Omental fat pad (tissue), 4 donors: ENCODE results near the gene DLGAP1. TPM values are rescaled to one million over a fixed set of nuclear protein-coding genes. Genes with fewer than 3 reads are reported as not detected.
A peak's percentile ranks its signal among the peaks of the same experiment; 100 is the strongest.
"Not testable (repeated sequence)": the region's sequence is repeated elsewhere in the genome, so short reads cannot be mapped to it uniquely, and the experiment has no call there.

Source experiments
- ATAC-seq: fragments of 150-250 bp; one replicate; pipeline ENCODE4 v1.9.1; 2016; ENCODE audit warnings: mild to moderate bottlenecking, moderate library complexity; ENCODE audit not compliant: low FRiP score
- DNase-seq: peaks from one replicate; pipeline ENCODE4 v3.0.0-alpha.2; 2019; ENCODE audit warnings: low spot score
- CTCF ChIP-seq, 3 donors: fragments of 450-650 bp; IDR thresholded peaks; one replicate each; pipeline ENCODE4 v1.5.1; 2016 to 2017; ENCODE audit warnings: antibody characterized with exemption in 3 of 3, mild to moderate bottlenecking in 3 of 3, moderate library complexity in 2 of 3
- total RNA-seq, 4 donors: library from RNA; depleted of rRNA; stranded (reverse); fragments of >200 nt; gene quantifications; one replicate each; pipeline ENCODE4 v1.1.0, GENCODE V29; 2016

The DLGAP1 gene
- total RNA-seq, 4 donors from 2014 or later: 1.5 to 8.0 (median 5.4) TPM

DNA sequence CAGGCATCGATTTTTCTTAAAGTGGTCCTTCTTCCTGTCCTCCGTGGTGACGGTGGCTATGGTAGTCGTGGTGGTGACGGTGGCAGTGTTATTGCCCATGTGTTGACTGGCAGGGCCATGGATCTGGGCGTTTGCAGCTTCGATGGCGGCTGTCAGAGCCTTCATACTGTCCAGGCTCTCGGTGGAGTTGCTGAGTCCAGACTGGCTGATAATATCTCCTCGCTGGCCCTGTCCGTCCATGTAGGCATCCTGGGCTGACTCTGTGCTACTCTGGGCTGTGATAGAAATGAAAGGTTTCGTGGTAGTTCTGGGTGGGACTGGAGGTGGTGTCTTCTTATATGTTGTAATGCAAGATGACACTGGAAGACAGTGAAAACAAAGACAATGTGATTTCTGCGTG, 873.2 kb downstream of the DLGAP1 start:
- DNase-seq (no peak), ATAC-seq (no peak)
- TF ChIP-seq CTCF (IDR thresholded peaks at IDR 0.05): no peak

DNA sequence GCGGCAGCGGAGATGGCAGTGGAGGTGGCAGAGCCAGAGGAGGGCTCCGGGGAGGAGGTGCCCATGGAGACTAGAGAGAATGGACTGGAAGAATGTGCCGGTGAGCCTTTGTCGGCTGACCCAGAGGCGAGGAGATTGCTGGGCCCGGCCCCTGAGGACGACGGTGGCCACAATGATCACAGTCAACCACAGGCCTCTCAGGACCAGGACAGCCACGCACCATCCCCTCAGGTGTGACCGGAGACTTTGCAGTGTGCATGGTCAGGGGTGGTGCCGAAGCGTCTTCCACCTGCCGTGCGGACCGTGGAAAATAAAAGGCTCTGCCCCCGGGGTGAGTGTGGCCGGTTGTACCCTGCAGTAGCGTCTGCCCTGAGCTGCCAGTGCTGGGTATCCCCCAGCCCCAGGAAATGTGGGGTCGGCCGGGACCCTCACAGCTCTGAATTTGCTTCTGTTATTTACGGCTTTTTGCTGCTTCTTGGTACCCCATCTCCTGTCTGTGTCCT, 874.5 kb downstream of the DLGAP1 start:
- not testable (repeated sequence) for ATAC-seq, DNase-seq

- DNase-seq (no peak), ATAC-seq (peak; percentile 61)
- no peak for TF ChIP-seq CTCF (IDR thresholded peaks at IDR 0.05)
Observed at GRCh38 chr18:3579701-3580100, 875.4 kb downstream of the DLGAP1 start.

DNA sequence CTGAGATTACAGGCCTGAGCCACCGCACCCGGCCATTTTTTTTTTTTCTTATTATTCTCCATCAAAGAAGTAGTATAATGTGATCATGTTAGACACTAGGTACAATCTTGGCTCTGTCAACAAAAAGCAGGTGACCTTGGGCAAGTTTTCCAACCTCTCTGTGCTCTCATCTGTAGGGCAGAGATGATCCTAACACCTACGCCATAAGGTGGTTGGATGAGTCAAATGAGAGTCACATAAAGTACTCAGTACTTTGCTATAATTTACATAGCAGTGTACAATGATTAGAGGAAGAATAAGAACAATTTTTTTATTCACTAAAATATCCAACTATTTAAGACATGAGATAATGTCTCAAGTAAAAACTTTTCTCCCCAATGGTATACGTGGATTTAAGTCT, 876.5 kb downstream of the DLGAP1 start:
- ATAC-seq (no peak), DNase-seq (no peak)
- TF ChIP-seq CTCF (IDR thresholded peaks at IDR 0.05): no peak

DNA sequence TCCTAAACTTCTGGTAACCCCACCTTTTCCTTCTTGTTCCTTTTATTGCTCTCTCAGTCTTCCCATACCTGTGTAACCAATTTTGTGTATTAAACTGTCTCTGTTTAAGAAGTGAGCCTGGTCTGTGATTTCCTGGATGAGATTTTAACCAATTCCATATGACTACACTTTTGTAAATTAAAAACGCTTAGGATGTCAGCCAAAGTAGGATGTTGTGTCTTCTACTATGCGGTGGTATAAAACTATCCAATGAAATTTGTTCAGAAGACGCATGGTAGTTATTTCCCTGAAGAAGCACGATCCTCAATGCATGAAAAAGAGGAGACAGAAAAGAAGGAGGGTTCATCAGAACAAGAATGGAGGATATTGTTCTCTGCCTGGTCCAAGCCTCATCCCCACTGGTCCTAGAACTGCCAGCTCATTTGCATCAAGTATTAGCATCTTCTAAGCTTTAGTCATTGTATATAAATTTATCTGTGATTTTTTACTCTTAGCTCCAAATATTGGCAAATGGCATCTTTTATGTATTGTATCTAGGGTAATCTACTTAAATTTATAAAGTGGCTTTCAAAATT, 877.7 kb downstream of the DLGAP1 start:
- DNase-seq (no peak), ATAC-seq (no peak)
- TF ChIP-seq CTCF (IDR thresholded peaks at IDR 0.05): no peak

- ATAC-seq (no peak), DNase-seq (no peak)
- no peak for TF ChIP-seq CTCF (IDR thresholded peaks at IDR 0.05)
Observed at GRCh38 chr18:3572761-3573160, 882.3 kb downstream of the DLGAP1 start.

- no peak for ATAC-seq
- no peak for DNase-seq
- no peak for TF ChIP-seq CTCF (IDR thresholded peaks at IDR 0.05)
Observed at GRCh38 chr18:3566851-3567250, 888.3 kb downstream of the DLGAP1 start.
